Tibial nerve (tissue), 4 donors: ENCODE measurements around the gene STPG1. TPM values are rescaled to one million over a fixed set of nuclear protein-coding genes. Genes with fewer than 3 reads are reported as not detected.
A peak's percentile ranks its signal among the peaks of the same experiment; 100 is the strongest.

Source experiments
- DNase-seq, 2 donors: peaks; one replicate each; pipeline ENCODE4 v3.0.0-alpha.2; 2019; ENCODE audit warnings: low spot score in 2 of 2
- H3K27ac ChIP-seq, 4 donors: fragments of 200-600 bp; sonication (generic) in 3 of 4; one replicate each; pipeline ENCODE4 v1.5.1; 2017 to 2019; ENCODE audit warnings: mild to moderate bottlenecking in 1 of 4
- H3K27me3 ChIP-seq, 2 donors: fragments of 200-600 bp; sonication (generic) in 1 of 2; one replicate each; pipeline versions ENCODE4 v1.5.1 to v1.6.0; 2017 to 2019
- H3K36me3 ChIP-seq, 3 donors: fragments of 200-600 bp; sonication (generic); one replicate each; pipeline ENCODE4 v1.5.1; 2018 to 2019
- H3K4me1 ChIP-seq, 4 donors: fragments of 200-600 bp; sonication (generic) in 3 of 4; one replicate each; pipeline ENCODE4 v1.5.1; 2017 to 2019
- H3K4me3 ChIP-seq, 4 donors: fragments of 200-600 bp; sonication (generic) in 3 of 4; one replicate each; pipeline ENCODE4 v1.5.1; 2017 to 2019; ENCODE audit warnings: mild to moderate bottlenecking in 1 of 4, moderate library complexity in 1 of 4
- H3K9me3 ChIP-seq, 4 donors: fragments of 200-600 bp; sonication (generic) in 3 of 4; one replicate each; pipeline ENCODE4 v1.5.1; 2017 to 2019
- CTCF ChIP-seq, 5 experiments: fragments of 200-600 bp in 3 of 5; fragments of 450-650 bp in 2 of 5; sonication (generic) in 3 of 5; IDR thresholded peaks; one replicate each; pipeline ENCODE4 v1.5.1; 2016 to 2019; ENCODE audit warnings: antibody characterized with exemption in 5 of 5, mild to moderate bottlenecking in 3 of 5, moderate library complexity in 2 of 5
- EP300 ChIP-seq, 2 donors: sonication (generic); formaldehyde crosslinking; IDR thresholded peaks; one replicate each; pipeline ENCODE4 v1.6.1; 2017; ENCODE audit warnings: antibody characterized with exemption in 2 of 2, mild to moderate bottlenecking in 1 of 2
- POLR2A ChIP-seq, 2 donors: fragments of 450-650 bp; IDR thresholded peaks; one replicate each; pipeline ENCODE4 v1.6.1; 2017; ENCODE audit warnings: antibody characterized with exemption in 2 of 2, mild to moderate bottlenecking in 2 of 2, moderate library complexity in 2 of 2
- WGBS, 2 donors: methylation state at CpG; one replicate each; pipeline ENCODE4 v1.1.5; 2018; 5-methylcytosine and 5-hydroxymethylcytosine counted together
- total RNA-seq, 4 donors: library from RNA; depleted of rRNA; stranded (reverse); fragments of >200 nt; gene quantifications; one replicate each; pipeline ENCODE4 v1.1.0, GENCODE V29; 2016

The STPG1 gene
- total RNA-seq, 4 donors from 2014 or later, result 1.5 to 5.7 (median 3.0) TPM

DNA sequence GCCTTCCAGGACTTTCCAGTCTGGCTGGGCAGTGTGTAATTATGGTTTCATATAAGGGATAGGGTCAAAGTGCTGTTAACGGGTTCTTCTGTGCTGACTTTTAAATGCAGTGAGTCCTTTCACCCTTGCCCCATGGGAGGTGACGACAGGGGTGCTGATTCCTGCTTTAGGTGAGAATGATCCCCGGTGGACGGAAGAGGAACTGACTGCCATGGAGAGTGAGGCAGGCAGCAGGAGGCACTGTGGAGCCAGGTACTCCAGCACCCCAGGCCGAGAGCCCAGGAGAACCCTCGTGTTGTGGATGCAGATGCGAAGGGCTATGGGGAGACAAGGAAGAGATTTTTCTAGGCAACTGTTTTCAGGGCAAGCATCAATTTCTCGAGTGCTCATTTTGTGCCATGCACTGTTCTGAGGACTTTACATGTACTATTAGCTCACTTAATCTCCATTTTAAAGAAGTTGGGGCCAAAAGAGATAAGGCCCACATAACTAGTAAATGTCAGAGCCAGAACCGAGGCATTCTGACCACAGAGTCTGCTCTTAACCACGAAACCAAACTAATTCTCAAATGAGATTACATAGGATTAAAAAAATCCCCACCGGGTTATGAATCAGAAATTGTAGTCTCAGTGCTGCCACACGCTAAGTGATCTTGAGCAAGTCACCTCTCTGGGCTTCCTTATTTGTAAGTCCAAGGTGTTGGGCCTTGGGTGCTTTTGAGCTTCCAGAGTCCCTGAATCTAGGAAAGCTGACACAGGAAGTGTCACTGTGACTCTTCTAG is 28.2 kb downstream of the STPG1 start:
- H3K9me3 ChIP-seq, result no peaks in the 10 kb centered on the region
- no peaks in the 10 kb centered on the region for H3K27me3 ChIP-seq
- WGBS, 2 donors, result 87 to 94% methylated on average over 12 of the region's 12 CpGs
- no peak for DNase-seq
- H3K27ac ChIP-seq, result peak overlapping the region in 1 of 4 donors; percentile 4
- peaks cover 0 to 17% (median 0%) of the 10 kb centered on the region in 3 donors for H3K36me3 ChIP-seq
- TF ChIP-seq POLR2A (IDR thresholded peaks at IDR 0.05) (no peak), CTCF (IDR thresholded peaks at IDR 0.05) (peak in 1 of 5 experiments; percentile 13), EP300 (IDR thresholded peaks at IDR 0.05) (no peak)
- H3K4me1 ChIP-seq, result peaks cover 0 to 10% (median 0%) of the 10 kb centered on the region in 4 donors
- H3K4me3 ChIP-seq, result no peak overlapping the region

DNA sequence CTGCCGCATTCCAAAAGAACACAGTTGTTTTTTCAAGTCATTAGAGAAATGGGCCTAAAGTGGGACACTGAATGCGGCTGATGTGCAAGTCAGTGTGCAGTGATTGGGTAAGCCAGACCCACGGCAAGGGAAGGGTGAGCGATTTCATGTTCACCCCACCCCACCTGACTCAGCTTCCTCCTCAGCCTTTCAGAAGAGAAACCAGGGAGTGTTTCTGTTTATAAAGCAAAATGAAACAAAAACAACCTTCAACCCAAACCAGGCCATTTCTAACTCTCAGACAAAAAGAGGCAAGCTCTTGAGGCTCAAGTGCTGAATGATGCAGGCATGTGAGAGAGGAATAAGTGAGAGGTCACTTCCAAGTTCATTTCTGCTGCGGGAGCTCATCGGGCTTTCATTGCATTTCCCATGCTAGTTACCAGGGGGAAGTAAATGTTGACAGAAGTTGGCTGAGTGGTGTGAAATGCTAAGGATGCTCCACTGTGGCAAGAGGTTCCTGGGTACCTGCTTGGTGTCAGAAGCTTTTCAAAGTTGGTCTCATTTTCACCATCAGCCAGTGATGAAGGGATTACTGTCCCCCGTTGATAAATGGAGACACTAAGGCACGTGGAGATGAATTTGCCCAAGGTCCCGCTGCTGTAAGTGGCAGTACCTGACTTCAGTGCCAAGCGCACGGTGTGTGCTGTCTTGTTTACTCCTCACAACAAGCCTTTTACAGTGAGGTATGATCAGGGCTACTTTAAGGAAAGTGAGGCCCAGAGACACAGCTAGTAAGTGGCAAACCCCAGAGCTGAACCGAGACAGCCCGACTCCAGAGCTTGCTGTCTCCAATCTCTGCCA is 29.1 kb downstream of the STPG1 start:
- H3K4me1 ChIP-seq, result peaks cover 0 to 10% (median 0%) of the 10 kb centered on the region in 4 donors
- H3K27me3 ChIP-seq, result no peaks in the 10 kb centered on the region
- TF ChIP-seq POLR2A (IDR thresholded peaks at IDR 0.05) (no peak), EP300 (IDR thresholded peaks at IDR 0.05) (no peak), CTCF (IDR thresholded peaks at IDR 0.05) (no peak)
- H3K27ac ChIP-seq, result peak overlapping the region in 1 of 4 donors; percentile 4
- DNase-seq, result no peak
- H3K36me3 ChIP-seq, result peaks cover 0 to 18% (median 0%) of the 10 kb centered on the region in 3 donors
- 69 to 73% methylated on average over 13 of the region's 13 CpGs for WGBS, 2 donors
- H3K4me3 ChIP-seq, result no peak overlapping the region
- H3K9me3 ChIP-seq, result no peaks in the 10 kb centered on the region

- Histone ChIP-seq H3K4me3 (no peak overlapping the region), H3K27ac (no peak overlapping the region), H3K4me1 (peaks cover 0 to 10% (median 0%) of the 10 kb centered on the region in 4 donors), H3K9me3 (no peaks in the 10 kb centered on the region), H3K27me3 (no peaks in the 10 kb centered on the region), H3K36me3 (peaks cover 0 to 28% (median 0%) of the 10 kb centered on the region in 3 donors)
- 63 to 76% methylated on average over 2 of the region's 2 CpGs for WGBS, 2 donors
- no peak for TF ChIP-seq EP300 (IDR thresholded peaks at IDR 0.05)
- TF ChIP-seq CTCF (IDR thresholded peaks at IDR 0.05), result no peak
- TF ChIP-seq POLR2A (IDR thresholded peaks at IDR 0.05), result no peak
- no peak for DNase-seq
Measured at GRCh38 chr1:24383381-24383940, 30.1 kb downstream of the STPG1 start.

DNA sequence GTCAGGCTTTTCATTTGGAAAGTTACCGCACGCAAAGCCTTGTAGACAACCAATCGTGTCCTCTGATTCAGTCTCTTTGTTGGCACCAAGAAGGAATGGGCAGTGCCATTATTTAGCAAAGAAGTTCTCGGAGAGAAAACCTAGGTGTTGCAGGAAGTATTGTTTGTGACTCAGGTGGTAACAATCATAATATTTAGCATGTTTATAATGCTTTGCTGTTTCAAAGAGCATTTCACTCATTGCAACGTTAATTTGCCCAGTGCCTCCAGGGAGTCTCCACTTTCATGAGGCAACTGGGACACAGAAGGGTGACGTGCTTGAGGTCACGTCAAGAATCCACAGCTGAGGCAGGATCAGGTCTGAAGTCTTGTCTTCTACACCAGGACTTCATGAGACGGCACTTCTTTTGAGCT is 31.4 kb downstream of the STPG1 start:
- Histone ChIP-seq H3K27me3 (no peaks in the 10 kb centered on the region), H3K27ac (no peak overlapping the region), H3K36me3 (peaks cover 0 to 39% (median 0%) of the 10 kb centered on the region in 3 donors), H3K4me3 (no peak overlapping the region), H3K9me3 (no peaks in the 10 kb centered on the region), H3K4me1 (peaks cover 0 to 10% (median 0%) of the 10 kb centered on the region in 4 donors)
- TF ChIP-seq EP300 (IDR thresholded peaks at IDR 0.05) (no peak), POLR2A (IDR thresholded peaks at IDR 0.05) (no peak), CTCF (IDR thresholded peaks at IDR 0.05) (no peak)
- DNase-seq, result no peak
- WGBS, 2 donors, result 88 to 91% methylated on average over 8 of the region's 8 CpGs
